Ishikawa (cell line): ENCODE results near the gene HOXA6.

Experiments
- CEBPB ChIP-seq: IDR thresholded peaks from 2 replicates; pipeline ENCODE4 v1.6.1; 2012
- CREB1 ChIP-seq: IDR thresholded peaks from 2 replicates; pipeline ENCODE4 v1.6.1; 2012; ENCODE audit warnings: low read depth
- EGR1 ChIP-seq: IDR thresholded peaks from 2 replicates; pipeline ENCODE4 v1.6.1; 2012
- EP300 ChIP-seq: IDR thresholded peaks from 2 replicates; pipeline ENCODE4 v1.6.1; 2012; ENCODE audit warnings: borderline replicate concordance
- FOXM1 ChIP-seq: IDR thresholded peaks from 2 replicates; pipeline ENCODE4 v1.6.1; 2012; ENCODE audit warnings: low read depth, borderline replicate concordance
- MAX ChIP-seq: IDR thresholded peaks from 2 replicates; pipeline ENCODE4 v1.6.1; 2012
- NFIC ChIP-seq: IDR thresholded peaks from 2 replicates; pipeline ENCODE4 v1.6.1; 2012
- RAD21 ChIP-seq: IDR thresholded peaks from 2 replicates; pipeline ENCODE4 v1.6.1; 2012; ENCODE audit warnings: low read depth
- REST ChIP-seq: IDR thresholded peaks from 2 replicates; pipeline ENCODE4 v1.6.1; 2012; ENCODE audit warnings: low read depth, mild to moderate bottlenecking
- TAF1 ChIP-seq: IDR thresholded peaks from 2 replicates; pipeline ENCODE4 v1.6.1; 2012; ENCODE audit warnings: low read depth, mild to moderate bottlenecking
- TCF12 ChIP-seq: IDR thresholded peaks from 2 replicates; pipeline ENCODE4 v1.6.1; 2012; ENCODE audit warnings: low read depth
- TEAD4 ChIP-seq: IDR thresholded peaks from 2 replicates; pipeline ENCODE4 v1.6.1; 2012
- USF1 ChIP-seq: IDR thresholded peaks from 2 replicates; pipeline ENCODE4 v1.6.1; 2012
- YY1 ChIP-seq: IDR thresholded peaks from 2 replicates; pipeline ENCODE4 v1.6.1; 2012; ENCODE audit warnings: low read depth
- ZBTB7A ChIP-seq: IDR thresholded peaks from 2 replicates; pipeline ENCODE4 v1.6.1; 2012; ENCODE audit warnings: low read depth

The HOXA6 gene

GRCh38 chr7:27175626-27176523 lies 28.3 kb upstream of the HOXA6 start:
- TF ChIP-seq TEAD4 = no peak
- TF ChIP-seq RAD21 = no peak
- no peak for TF ChIP-seq YY1
- TF ChIP-seq USF1 = no peak

- TF ChIP-seq MAX (no peak), ZBTB7A (no peak), USF1 (no peak), EP300 (no peak), FOXM1 (no peak), TEAD4 (no peak), REST (no peak)
These were observed 27.5 kb upstream of the HOXA6 start for GRCh38 chr7:27174874-27175625.

GRCh38 chr7:27173956-27174873 lies 26.6 kb upstream of the HOXA6 start, which contains the start of gene HOXA10:
Gene HOXA10, minus strand, starts transcription at chr7:27174320. Its CDS starts 14 bp downstream, at chr7:27174306.
- TF ChIP-seq ZBTB7A (peak; percentile 13; the same call in 1 of the 2 replicates), TCF12 (no peak), CEBPB (no peak)

- TF ChIP-seq CEBPB = no peak
- no peak for TF ChIP-seq RAD21
- TF ChIP-seq CREB1 = no peak
- TF ChIP-seq EP300 = peak; percentile 35
- peak; percentile 71 for TF ChIP-seq MAX
- no peak; the same call in 1 of the 2 replicates for TF ChIP-seq USF1
- TF ChIP-seq YY1 = peak; percentile 58; the same call in 1 of the 2 replicates
- TF ChIP-seq TEAD4 = no peak
- TF ChIP-seq NFIC = peak; percentile 50
- TF ChIP-seq REST = no peak
- no peak for TF ChIP-seq TCF12
- TF ChIP-seq TAF1 = peak; percentile 62; the same call in 1 of the 2 replicates
- TF ChIP-seq ZBTB7A = no peak
- no peak for TF ChIP-seq FOXM1
- no peak; the same call in 1 of the 2 replicates for TF ChIP-seq EGR1
These were observed 26.0 kb upstream of the HOXA6 start for GRCh38 chr7:27173511-27173955.
